Activated CD4-positive, alpha-beta T cell treated with anti-CD3 and anti-CD28 coated beads for 1 hour (primary cell): Measurements from ENCODE around the gene CHMP6.

Source experiments
- DNase-seq: peaks from one replicate; pipeline ENCODE4 v3.0.0-alpha.2; 2020

CHMP6 gene

GRCh38 chr17:80956321-80957190 is 35.1 kb upstream of the CHMP6 start:
- DNase-seq = no peak

GRCh38 chr17:80957461-80957941 is 34.1 kb upstream of the CHMP6 start:
- no peak for DNase-seq

- DNase-seq = no peak
Measured at GRCh38 chr17:80959330-80960036, 32.2 kb upstream of the CHMP6 start.

- DNase-seq = no peak
Measured at GRCh38 chr17:80960037-80960796, 31.4 kb upstream of the CHMP6 start.

GRCh38 chr17:80960797-80961452 is 30.7 kb upstream of the CHMP6 start:
- no peak for DNase-seq

GRCh38 chr17:80961541-80962330 is 29.9 kb upstream of the CHMP6 start:
- DNase-seq = no peak

- DNase-seq = no peak
Measured at GRCh38 chr17:80962356-80963329, 29.0 kb upstream of the CHMP6 start.

- DNase-seq = no peak
Measured at GRCh38 chr17:80963812-80964543, 27.7 kb upstream of the CHMP6 start.

- DNase-seq = no peak
Measured at GRCh38 chr17:80964544-80964856, 27.1 kb upstream of the CHMP6 start.

- DNase-seq = no peak
Measured at GRCh38 chr17:80964859-80965580, 26.6 kb upstream of the CHMP6 start.

- DNase-seq = no peak
Measured at GRCh38 chr17:80965606-80966005, 26.0 kb upstream of the CHMP6 start.

GRCh38 chr17:80967404-80967872 is 24.2 kb upstream of the CHMP6 start:
- no peak for DNase-seq

GRCh38 chr17:80968602-80969029 is 23.0 kb upstream of the CHMP6 start:
- DNase-seq = no peak

GRCh38 chr17:80969030-80969673 is 22.5 kb upstream of the CHMP6 start:
- no peak for DNase-seq

GRCh38 chr17:80969674-80970043 is 22.0 kb upstream of the CHMP6 start:
- no peak for DNase-seq

GRCh38 chr17:80970044-80970761 is 21.4 kb upstream of the CHMP6 start:
- DNase-seq = no peak

GRCh38 chr17:80970762-80971703 is 20.6 kb upstream of the CHMP6 start:
- no peak for DNase-seq
